ENCODE data around the gene ACSBG1.

DNA sequence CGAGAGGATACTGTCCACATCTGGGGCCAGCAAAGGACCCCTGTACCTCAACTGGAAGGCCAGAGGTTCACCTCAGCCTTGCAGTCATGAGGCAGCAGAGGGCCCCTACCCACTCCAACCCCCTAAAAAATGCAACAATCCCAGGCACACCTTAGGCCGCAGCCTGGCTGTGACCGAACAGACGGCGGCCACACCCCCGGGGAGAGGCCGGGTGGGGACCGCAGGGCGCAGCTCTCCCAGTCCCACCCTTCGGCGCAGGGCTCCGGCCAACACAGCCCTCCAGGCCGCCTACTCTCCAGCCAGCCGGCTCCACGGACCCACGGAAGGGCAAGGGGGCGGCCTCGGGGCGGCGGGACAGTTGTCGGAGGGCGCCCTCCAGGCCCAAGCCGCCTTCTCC lies 29.5 kb upstream of the ACSBG1 start:
- TF ChIP-seq, protein P1, sequence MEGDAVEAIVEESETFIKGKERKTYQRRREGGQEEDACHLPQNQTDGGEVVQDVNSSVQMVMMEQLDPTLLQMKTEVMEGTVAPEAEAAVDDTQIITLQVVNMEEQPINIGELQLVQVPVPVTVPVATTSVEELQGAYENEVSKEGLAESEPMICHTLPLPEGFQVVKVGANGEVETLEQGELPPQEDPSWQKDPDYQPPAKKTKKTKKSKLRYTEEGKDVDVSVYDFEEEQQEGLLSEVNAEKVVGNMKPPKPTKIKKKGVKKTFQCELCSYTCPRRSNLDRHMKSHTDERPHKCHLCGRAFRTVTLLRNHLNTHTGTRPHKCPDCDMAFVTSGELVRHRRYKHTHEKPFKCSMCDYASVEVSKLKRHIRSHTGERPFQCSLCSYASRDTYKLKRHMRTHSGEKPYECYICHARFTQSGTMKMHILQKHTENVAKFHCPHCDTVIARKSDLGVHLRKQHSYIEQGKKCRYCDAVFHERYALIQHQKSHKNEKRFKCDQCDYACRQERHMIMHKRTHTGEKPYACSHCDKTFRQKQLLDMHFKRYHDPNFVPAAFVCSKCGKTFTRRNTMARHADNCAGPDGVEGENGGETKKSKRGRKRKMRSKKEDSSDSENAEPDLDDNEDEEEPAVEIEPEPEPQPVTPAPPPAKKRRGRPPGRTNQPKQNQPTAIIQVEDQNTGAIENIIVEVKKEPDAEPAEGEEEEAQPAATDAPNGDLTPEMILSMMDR (conservative IDR thresholded peaks at IDR 0.05; ENCODE audit: low read length) = no peak
- no peak for TF ChIP-seq EZH2phosphoT487 (IDR thresholded peaks at IDR 0.05; ENCODE audit: borderline replicate concordance, low read depth, low read length)

All from OCI-LY7 (cell line).